DND-41 (cell line): ENCODE results near the gene LONRF3.
A peak's percentile ranks its signal among the peaks of the same experiment; 100 is the strongest.

Source experiments
- ATAC-seq: fragments of 200-7000 bp; cut with Tn5 transposase; 3 replicates; pipeline ENCODE4 v1.9.1; 2021; ENCODE audit warnings: low read depth; ENCODE audit not compliant: insufficient read depth
- DNase-seq: peaks from one replicate; pipeline ENCODE4 v3.0.0-alpha.2; 2020
- H2AFZ ChIP-seq: 2 replicates; pipeline ENCODE4 v1.6.0; 2012; ENCODE audit warnings: low read depth, low read length
- H3K27ac ChIP-seq: 2 replicates; pipeline ENCODE4 v1.5.1; 2012; ENCODE audit warnings: low read length, inconsistent platforms
- H3K27me3 ChIP-seq: fragments of 200-600 bp; sonication (generic); 2 replicates; pipeline ENCODE4 v1.6.0; 2012; ENCODE audit warnings: low read length, mild to moderate bottlenecking, inconsistent platforms; ENCODE audit not compliant: insufficient read depth, poor library complexity
- H3K36me3 ChIP-seq: 2 replicates; pipeline ENCODE4 v1.5.1; 2012; ENCODE audit warnings: low read length, inconsistent platforms; ENCODE audit not compliant: insufficient read depth
- H3K4me1 ChIP-seq: 2 replicates; pipeline ENCODE4 v1.5.1; 2012; ENCODE audit warnings: mild to moderate bottlenecking, low read length; ENCODE audit not compliant: insufficient read depth
- H3K4me2 ChIP-seq: 2 replicates; pipeline ENCODE4 v1.6.0; 2012; ENCODE audit warnings: mild to moderate bottlenecking, moderate library complexity, low read length, inconsistent platforms; ENCODE audit not compliant: insufficient read depth
- H3K4me3 ChIP-seq, 2 experiments: fragments of 200-600 bp in 1 of 2; shearing (Covaris generic) in 1 of 2; 2 replicates each; pipeline ENCODE4 v1.5.1; 2012 to 2016; ENCODE audit warnings: inconsistent platforms in 2 of 2, low read length in 2 of 2, mild to moderate bottlenecking in 2 of 2, low read depth in 1 of 2, moderate library complexity in 1 of 2
- H3K79me2 ChIP-seq: 2 replicates; pipeline ENCODE4 v1.6.0; 2012; ENCODE audit warnings: low read length, inconsistent platforms; ENCODE audit not compliant: insufficient read depth
- H3K9ac ChIP-seq: 2 replicates; pipeline ENCODE4 v1.6.0; 2012; ENCODE audit warnings: low read depth, mild to moderate bottlenecking, inconsistent platforms, low read length, moderate library complexity
- H3K9me3 ChIP-seq: 2 replicates; pipeline ENCODE4 v1.5.1; 2012; ENCODE audit warnings: low read length, moderate library complexity, mild to moderate bottlenecking, inconsistent platforms; ENCODE audit not compliant: insufficient read depth, severe bottlenecking
- H4K20me1 ChIP-seq: 2 replicates; pipeline ENCODE4 v1.6.0; 2012; ENCODE audit warnings: low read length; ENCODE audit not compliant: insufficient read depth
- EZH2 ChIP-seq: IDR thresholded peaks from 3 replicates; pipeline ENCODE4 v1.6.1; 2012; ENCODE audit warnings: borderline replicate concordance, low read depth, mild to moderate bottlenecking, moderate library complexity, low read length, inconsistent platforms; ENCODE audit not compliant: severe bottlenecking
- TF ChIP-seq, protein P1 (sequence below): IDR thresholded peaks from 2 replicates; pipeline ENCODE4 v1.5.1; 2012; ENCODE audit warnings: borderline replicate concordance, low read length, moderate library complexity, mild to moderate bottlenecking; ENCODE audit not compliant: poor library complexity, severe bottlenecking; ENCODE audit errors: extremely low read depth

Gene LONRF3

DNA sequence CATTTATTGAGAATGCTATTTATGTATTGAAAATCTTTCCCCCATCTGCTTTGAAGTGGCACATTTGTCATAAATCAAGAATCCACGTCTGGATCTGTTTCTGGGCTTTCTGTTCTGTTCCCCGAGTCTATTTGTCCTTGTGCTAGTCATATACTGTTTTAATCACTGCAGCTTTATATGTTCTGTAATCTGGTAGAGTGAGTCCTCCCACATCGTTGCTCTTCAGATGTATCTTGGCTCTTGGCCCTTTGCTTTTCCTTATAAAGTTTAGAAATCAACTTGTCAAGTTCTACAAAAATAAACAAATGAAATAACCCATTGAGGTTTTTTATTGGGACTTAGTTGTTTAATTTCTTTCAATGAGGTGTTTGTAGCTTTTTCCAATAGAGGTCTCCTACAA is 29.0 kb downstream of the LONRF3 start:
- Histone ChIP-seq H2AFZ (no peak overlapping the region), H3K4me3 (no peak overlapping the region), H3K9ac (no peak overlapping the region), H3K79me2 (no peaks in the 10 kb centered on the region), H3K4me1 (no peaks in the 10 kb centered on the region), H3K9me3 (no peaks in the 10 kb centered on the region), H3K27ac (no peak overlapping the region), H3K27me3 (no peaks in the 10 kb centered on the region), H4K20me1 (no peaks in the 10 kb centered on the region), H3K4me2 (no peak overlapping the region), H3K36me3 (no peaks in the 10 kb centered on the region)
- ATAC-seq, result no peak
- TF ChIP-seq EZH2, result no peak
- TF ChIP-seq, protein P1, sequence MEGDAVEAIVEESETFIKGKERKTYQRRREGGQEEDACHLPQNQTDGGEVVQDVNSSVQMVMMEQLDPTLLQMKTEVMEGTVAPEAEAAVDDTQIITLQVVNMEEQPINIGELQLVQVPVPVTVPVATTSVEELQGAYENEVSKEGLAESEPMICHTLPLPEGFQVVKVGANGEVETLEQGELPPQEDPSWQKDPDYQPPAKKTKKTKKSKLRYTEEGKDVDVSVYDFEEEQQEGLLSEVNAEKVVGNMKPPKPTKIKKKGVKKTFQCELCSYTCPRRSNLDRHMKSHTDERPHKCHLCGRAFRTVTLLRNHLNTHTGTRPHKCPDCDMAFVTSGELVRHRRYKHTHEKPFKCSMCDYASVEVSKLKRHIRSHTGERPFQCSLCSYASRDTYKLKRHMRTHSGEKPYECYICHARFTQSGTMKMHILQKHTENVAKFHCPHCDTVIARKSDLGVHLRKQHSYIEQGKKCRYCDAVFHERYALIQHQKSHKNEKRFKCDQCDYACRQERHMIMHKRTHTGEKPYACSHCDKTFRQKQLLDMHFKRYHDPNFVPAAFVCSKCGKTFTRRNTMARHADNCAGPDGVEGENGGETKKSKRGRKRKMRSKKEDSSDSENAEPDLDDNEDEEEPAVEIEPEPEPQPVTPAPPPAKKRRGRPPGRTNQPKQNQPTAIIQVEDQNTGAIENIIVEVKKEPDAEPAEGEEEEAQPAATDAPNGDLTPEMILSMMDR, result no peak
- DNase-seq, result no peak

DNA sequence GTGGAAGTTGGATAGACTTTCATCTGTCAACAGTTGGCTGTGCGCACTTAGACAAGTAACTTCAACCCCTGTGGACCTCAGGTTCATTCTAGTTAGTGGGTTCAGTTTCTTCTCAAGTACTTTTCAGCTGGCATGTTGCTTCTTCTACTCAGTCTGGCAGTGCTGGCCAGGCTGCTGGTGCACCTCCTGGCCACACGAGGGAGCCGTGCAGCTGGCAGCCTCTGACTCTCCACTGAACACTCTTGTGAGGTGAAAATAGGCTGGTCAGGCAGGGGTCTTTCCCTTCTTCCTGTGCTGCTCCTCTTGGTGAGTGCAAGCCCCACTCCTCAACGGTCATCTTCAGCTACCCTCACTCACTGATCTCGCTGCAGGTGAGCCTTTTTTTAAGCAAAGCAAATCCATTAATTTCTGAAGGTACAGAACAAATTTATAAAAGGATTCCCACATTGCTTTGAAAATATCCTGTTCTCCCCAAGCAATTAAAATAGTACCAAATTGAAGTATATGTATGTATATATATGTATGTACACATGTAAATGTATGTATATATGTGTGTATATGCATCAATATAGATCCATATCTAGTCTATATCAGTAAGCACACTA is 30.6 kb downstream of the LONRF3 start:
- peak overlapping the region; percentile 64 for H2AFZ ChIP-seq
- no peaks in the 10 kb centered on the region for H3K36me3 ChIP-seq
- H3K9ac ChIP-seq, result no peak overlapping the region
- TF ChIP-seq, protein P1, result peak; percentile 90
- TF ChIP-seq EZH2, result no peak
- H3K27ac ChIP-seq, result no peak overlapping the region
- H3K9me3 ChIP-seq, result no peaks in the 10 kb centered on the region
- H3K4me1 ChIP-seq, result no peaks in the 10 kb centered on the region
- H3K4me2 ChIP-seq, result peak overlapping the region; percentile 36; the same call in 1 of the 2 replicates
- ATAC-seq (peak; percentile 87), DNase-seq (peak; percentile 45)
- no peak overlapping the region for H3K4me3 ChIP-seq
- no peaks in the 10 kb centered on the region for H3K79me2 ChIP-seq
- H3K27me3 ChIP-seq, result no peaks in the 10 kb centered on the region
- H4K20me1 ChIP-seq, result no peaks in the 10 kb centered on the region

DNA sequence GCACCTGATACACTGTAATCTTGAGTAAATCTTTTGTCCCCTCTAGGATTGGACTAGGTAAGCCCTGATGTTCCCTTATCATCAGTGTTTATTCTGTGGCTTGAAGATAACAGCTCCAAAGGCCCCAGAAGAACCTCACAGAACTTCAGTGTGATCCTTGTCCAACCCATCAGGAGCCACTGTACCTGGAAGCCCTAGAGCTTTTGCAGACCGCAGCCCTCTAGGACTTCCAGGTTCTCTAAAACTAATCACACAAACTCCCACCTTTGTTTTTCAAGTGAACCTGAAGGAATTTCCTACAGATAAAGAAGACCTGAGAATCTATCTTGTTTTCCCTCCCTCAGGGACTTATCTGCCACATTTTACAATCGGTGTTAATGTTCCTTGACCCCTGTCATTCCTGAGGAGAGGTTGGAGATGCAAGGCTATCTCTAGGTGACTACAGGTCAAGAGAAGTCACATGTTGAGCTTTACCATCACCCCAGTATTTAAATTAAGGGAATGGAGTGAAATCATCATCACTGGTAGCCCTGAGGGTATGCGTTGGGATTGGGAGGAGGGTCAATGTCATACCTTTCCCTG is 32.9 kb downstream of the LONRF3 start:
- DNase-seq (no peak), ATAC-seq (no peak)
- Histone ChIP-seq H4K20me1 (no peaks in the 10 kb centered on the region), H3K4me2 (no peak overlapping the region), H3K27me3 (no peaks in the 10 kb centered on the region), H3K36me3 (no peaks in the 10 kb centered on the region), H2AFZ (no peak overlapping the region), H3K79me2 (no peaks in the 10 kb centered on the region), H3K4me1 (no peaks in the 10 kb centered on the region), H3K9me3 (no peaks in the 10 kb centered on the region), H3K4me3 (no peak overlapping the region), H3K27ac (no peak overlapping the region), H3K9ac (no peak overlapping the region)
- TF ChIP-seq, protein P1, result no peak
